ENCODE measurements around the gene ABCC9. TPM values are rescaled to one million over a fixed set of nuclear protein-coding genes. Genes with fewer than 3 reads are reported as not detected.

ABCC9 gene
- total and polyA plus RNA-seq, 2 donors (not counting 3 experiments of a cell fraction or from before 2014, with no cell fraction given) = under 0.01 TPM; not detected in 1

DNA sequence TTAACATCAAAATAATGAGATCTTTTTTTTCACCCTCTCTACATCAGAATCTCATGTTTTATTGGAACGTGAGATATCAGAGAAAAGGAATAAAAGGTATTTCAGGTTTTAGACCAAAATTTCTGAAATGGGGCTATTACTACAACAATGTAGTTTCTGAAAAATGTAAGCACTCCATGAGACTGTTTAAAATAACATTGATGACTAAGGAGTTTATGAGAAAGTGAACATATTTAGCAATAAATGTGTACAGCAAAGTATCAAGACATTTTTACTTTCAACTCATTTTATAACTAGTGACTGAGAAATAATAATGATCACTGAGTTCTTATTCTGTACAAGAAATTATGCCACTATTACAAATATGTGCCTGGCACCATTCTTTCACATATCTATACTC lies 39.3 kb upstream of the ABCC9 start:
- ChIA-PET POLR2A (no interaction called here), CTCF (interaction anchor here (1.6 to 2.5 kb wide), 2 partner anchors 10 to 283 kb away, joined by 11 to 13 read pairs; no protein-coding TSS in a partner anchor)
- dilution Hi-C loops (cut with MboI; ENCODE audit: extremely low pct_ligation_motif_present, low sequenced_read_pairs) = no loop called here
- no peaks in the 10 kb centered on the region for H3K9me3 ChIP-seq (replicated peaks; ENCODE audit: control insufficient read depth, insufficient read depth, low read length)
- intact Hi-C loops (cut with micrococcal nuclease) = no loop called here
- H3K36me3 ChIP-seq (ENCODE audit: control insufficient read depth in 2 of 2, extremely low read depth in 1 of 2, insufficient read depth in 2 of 2, low read length in 2 of 2) = no peaks in the 10 kb centered on the region
- no peak overlapping the region for H2AFZ ChIP-seq (ENCODE audit: low read depth, low read length)
- DNase-seq (ENCODE audit: low read depth, low spot score) = no peak
- no TSS peak for BruUV-seq (replicated peaks)
- no peaks in the 10 kb centered on the region for H3K79me2 ChIP-seq (ENCODE audit: control insufficient read depth, insufficient read depth, low read length)
- FAIRE-seq = no peak
- H3K4me3 ChIP-seq (replicated peaks in 1 of 3; ENCODE audit: insufficient read depth in 1 of 3, low read depth in 1 of 3, low read length in 3 of 3) = no peak overlapping the region
- no peaks in the 10 kb centered on the region for H3K4me1 ChIP-seq (ENCODE audit: control insufficient read depth, extremely low read depth, insufficient read depth, low read length)
- H4K20me1 ChIP-seq (replicated peaks; ENCODE audit: control insufficient read depth, extremely low read depth, insufficient read depth, low read length) = no peaks in the 10 kb centered on the region
- no peaks in the 10 kb centered on the region for H3K27me3 ChIP-seq (ENCODE audit: control insufficient read depth in 2 of 2, insufficient read depth in 2 of 2, low read length in 2 of 2)
- no peaks in the 10 kb centered on the region for H3K9me1 ChIP-seq (replicated peaks; ENCODE audit: control insufficient read depth, extremely low read depth, insufficient read depth, low read length)
- no peak overlapping the region for H3K4me2 ChIP-seq (ENCODE audit: insufficient read depth, low read length)
- no peak for TF ChIP-seq FOS (IDR thresholded peaks at IDR 0.05; ENCODE audit: borderline replicate concordance, insufficient read depth, low read length)
- TF ChIP-seq MYC (IDR thresholded peaks at IDR 0.05; ENCODE audit: low read depth, low read length) = no peak
- no peak overlapping the region for H3K27ac ChIP-seq (ENCODE audit: insufficient read depth, low read depth, low read length)
- no peak overlapping the region for H3K9ac ChIP-seq (replicated peaks; ENCODE audit: extremely low read depth, insufficient read depth, low read length)

- dilution Hi-C loops (cut with MboI; ENCODE audit: extremely low pct_ligation_motif_present, low sequenced_read_pairs) (no loop called here), intact Hi-C loops (cut with micrococcal nuclease) (no loop called here)
- Histone ChIP-seq H3K27me3 (ENCODE audit: control insufficient read depth in 2 of 2, insufficient read depth in 2 of 2, low read length in 2 of 2) (no peaks in the 10 kb centered on the region), H3K9me1 (replicated peaks; ENCODE audit: control insufficient read depth, extremely low read depth, insufficient read depth, low read length) (no peaks in the 10 kb centered on the region), H2AFZ (ENCODE audit: low read depth, low read length) (no peak overlapping the region), H3K4me3 (replicated peaks in 1 of 3; ENCODE audit: insufficient read depth in 1 of 3, low read depth in 1 of 3, low read length in 3 of 3) (no peak overlapping the region), H3K79me2 (ENCODE audit: control insufficient read depth, insufficient read depth, low read length) (no peaks in the 10 kb centered on the region), H3K27ac (ENCODE audit: insufficient read depth, low read depth, low read length) (no peak overlapping the region), H3K4me2 (ENCODE audit: insufficient read depth, low read length) (no peak overlapping the region), H3K9me3 (replicated peaks; ENCODE audit: control insufficient read depth, insufficient read depth, low read length) (no peaks in the 10 kb centered on the region), H4K20me1 (replicated peaks; ENCODE audit: control insufficient read depth, extremely low read depth, insufficient read depth, low read length) (no peaks in the 10 kb centered on the region), H3K9ac (replicated peaks; ENCODE audit: extremely low read depth, insufficient read depth, low read length) (no peak overlapping the region), H3K4me1 (ENCODE audit: control insufficient read depth, extremely low read depth, insufficient read depth, low read length) (no peaks in the 10 kb centered on the region), H3K36me3 (ENCODE audit: control insufficient read depth in 2 of 2, extremely low read depth in 1 of 2, insufficient read depth in 2 of 2, low read length in 2 of 2) (no peaks in the 10 kb centered on the region)
- FAIRE-seq (no peak), DNase-seq (ENCODE audit: low read depth, low spot score) (no peak)
- TF ChIP-seq EZH2 (IDR thresholded peaks at IDR 0.05; ENCODE audit: borderline replicate concordance, low read depth, low read length, severe bottlenecking) (no peak), FOS (IDR thresholded peaks at IDR 0.05; ENCODE audit: borderline replicate concordance, insufficient read depth, low read length) (no peak), POLR2A (IDR thresholded peaks at IDR 0.05; ENCODE audit: low read depth, low read length) (no peak), POLR2AphosphoS5 (IDR thresholded peaks at IDR 0.05; ENCODE audit: insufficient read depth, low read depth, low read length) (no peak), GATA2 (IDR thresholded peaks at IDR 0.05; ENCODE audit: insufficient read depth, insufficient read length, low read depth, low read length) (no peak), MAX (IDR thresholded peaks at IDR 0.05; ENCODE audit: insufficient read depth, insufficient read length) (no peak), JUN (IDR thresholded peaks at IDR 0.05; ENCODE audit: borderline replicate concordance, insufficient read depth, insufficient read length, low read depth) (no peak), CTCF (IDR thresholded peaks at IDR 0.05; ENCODE audit: extremely low read depth in 1 of 2, insufficient read depth in 1 of 2, low read depth in 1 of 2, low read length in 2 of 2) (no peak), MYC (IDR thresholded peaks at IDR 0.05; ENCODE audit: low read depth, low read length) (no peak)
- POLR2A ChIA-PET = no interaction called here
- no TSS peak for BruUV-seq (replicated peaks)
- CTCF ChIA-PET = interaction anchor here (1.5 to 2.5 kb wide), 2 partner anchors 15 kb away, joined by 8 to 11 read pairs; no protein-coding TSS in a partner anchor
Measured at GRCh38 chr12:21975293-21975692, 34.1 kb upstream of the ABCC9 start.
